ENCODE results near the gene TUBGCP5.
"Not testable (repeated sequence)": the region's sequence is repeated elsewhere in the genome, so short reads cannot be mapped to it uniquely, and the experiment has no call there.

TUBGCP5 gene

DNA sequence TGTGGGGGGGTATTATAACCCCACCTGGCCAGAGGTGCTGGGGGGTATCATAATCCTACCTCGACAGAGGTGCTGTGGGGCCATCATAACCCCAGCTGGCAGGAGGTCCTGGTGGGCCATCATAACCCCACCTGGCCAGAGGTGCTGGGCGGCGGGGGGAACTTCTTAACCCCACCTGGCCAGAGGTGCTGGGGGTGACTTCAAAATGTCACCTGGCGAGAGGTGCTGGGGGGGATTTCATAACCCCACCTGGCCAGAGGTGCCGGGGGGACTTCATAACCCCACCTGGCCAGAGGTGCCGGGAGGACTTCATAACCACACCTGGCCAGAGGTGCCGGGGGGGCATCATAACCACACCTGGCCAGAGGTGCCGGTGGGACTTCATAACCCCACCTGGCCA is 2.4 kb upstream of the TUBGCP5 start:
- not testable (repeated sequence) for DNase-seq (ENCODE audit: low read depth)

GRCh38 chr15:23039917-23040281 is 530 bp upstream of the TUBGCP5 start:
- DNase-seq (ENCODE audit: low read depth), result peak; percentile 13

DNA sequence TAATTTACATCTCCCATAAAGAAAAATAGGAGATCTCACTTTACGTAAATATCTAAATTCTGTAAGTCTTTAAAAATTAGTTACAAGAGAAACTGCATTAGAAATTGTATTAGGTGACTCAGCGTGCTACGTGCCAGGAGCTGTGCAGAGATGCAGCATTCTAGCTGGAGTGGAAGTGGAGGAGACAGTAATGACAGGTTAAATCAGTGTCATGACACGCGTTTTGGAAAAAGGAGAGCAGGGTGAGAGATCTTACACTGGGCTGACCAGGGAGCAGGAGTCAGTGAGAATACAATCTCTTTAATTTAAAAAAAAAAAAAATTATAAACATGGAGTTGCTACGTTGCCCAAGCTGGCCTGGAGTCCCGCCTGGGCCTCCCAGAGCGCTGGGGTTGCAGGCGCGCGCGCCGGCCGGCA is 635 bp downstream of the TUBGCP5 start:
- peak; percentile 73 for DNase-seq (ENCODE audit: low read depth)

DNA sequence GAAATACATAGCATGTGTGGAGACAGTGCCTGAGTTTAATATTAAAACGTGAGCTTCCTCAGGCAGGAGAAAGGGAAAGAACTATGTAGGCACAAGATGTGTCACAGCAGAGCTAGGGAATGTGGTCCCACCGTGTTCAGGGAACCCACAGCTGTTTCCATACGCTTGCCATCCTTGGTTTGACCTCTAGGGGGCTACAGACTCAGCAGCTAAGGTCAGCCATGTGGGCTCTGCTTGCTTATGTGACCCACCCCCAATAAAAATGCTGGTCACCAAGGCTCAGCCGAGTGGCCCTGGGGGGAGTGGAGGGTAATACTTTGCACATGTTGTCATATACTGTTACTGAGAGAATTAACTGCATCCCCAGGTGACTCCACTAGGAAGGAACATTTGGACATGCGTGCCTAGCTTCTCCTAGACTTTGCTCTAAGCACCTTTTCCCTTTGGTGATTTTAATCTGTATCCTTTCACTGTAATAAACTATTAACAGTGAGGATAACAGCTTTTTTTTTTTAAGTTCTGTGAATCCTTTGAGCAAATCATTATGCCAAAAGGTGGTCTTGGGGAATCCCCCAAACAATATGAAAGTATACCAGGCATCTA is 3.3 kb downstream of the TUBGCP5 start:
- DNase-seq (ENCODE audit: low read depth), result peak; percentile 54

- no peak for DNase-seq (ENCODE audit: low read depth)
These were observed 5.4 kb downstream of the TUBGCP5 start for GRCh38 chr15:23033979-23034378.

DNA sequence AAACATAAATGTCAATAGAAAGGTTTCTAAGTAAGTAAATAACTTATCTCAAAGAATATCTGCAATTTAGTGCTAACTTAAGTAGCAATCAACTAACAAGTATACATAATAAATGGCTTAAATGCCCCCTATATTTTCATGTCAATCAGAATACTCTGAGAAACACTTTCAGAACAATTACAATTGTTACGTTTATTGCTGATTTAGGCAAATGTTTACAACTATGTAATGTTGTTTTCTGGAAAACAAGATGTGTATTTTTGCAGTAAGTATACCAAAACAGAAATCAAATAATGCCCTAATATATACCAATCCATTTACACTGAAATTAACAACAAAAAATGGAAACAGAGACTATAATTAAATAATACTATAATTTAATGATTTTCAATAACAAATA is 13.2 kb downstream of the TUBGCP5 start:
- no peak for DNase-seq (ENCODE audit: low read depth)

DNA sequence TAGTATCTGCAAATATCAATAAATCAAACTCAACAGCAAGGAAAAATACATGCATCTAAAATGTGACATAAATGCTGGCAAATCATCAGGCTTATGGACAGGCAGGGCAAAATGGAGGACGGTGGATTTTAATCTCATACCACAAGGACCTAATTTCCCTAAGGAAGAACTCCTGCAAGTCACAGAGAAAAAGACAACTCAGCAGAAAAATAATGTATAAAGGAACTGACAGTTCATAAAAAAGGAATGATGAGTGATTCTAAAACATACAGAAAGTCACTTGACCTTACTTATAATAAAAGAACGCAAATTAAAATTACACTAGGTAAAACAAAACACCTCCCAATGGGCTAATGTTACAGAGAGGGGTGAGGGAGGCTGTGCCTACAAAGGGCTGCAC is 17.2 kb downstream of the TUBGCP5 start:
- no peak for DNase-seq (ENCODE audit: low read depth)

- DNase-seq (ENCODE audit: low read depth), result no peak
These were observed 24.9 kb downstream of the TUBGCP5 start for GRCh38 chr15:23014394-23015000.

GRCh38 chr15:23013681-23014080 is 25.7 kb downstream of the TUBGCP5 start:
- no peak for DNase-seq (ENCODE audit: low read depth)

DNA sequence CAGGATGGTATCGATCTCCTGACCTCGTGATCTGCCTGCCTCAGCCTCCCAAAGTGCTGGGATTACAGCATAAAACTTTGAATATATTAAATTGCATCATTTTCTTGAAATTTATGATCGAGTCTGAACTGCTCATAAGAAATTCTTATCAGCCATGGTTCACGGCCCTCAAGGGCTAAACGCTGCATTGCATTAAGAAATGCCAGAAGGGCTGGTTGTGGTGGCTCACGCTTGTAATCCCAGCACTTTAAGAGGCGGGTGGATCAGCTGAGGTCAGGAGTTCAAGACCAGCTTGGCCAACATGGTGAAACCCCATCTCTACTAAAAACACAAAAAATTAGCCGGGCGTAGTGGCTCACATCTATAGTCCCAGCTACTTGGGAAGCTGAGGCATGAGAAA is 26.8 kb downstream of the TUBGCP5 start:
- not testable (repeated sequence) for DNase-seq (ENCODE audit: low read depth)

GRCh38 chr15:23003736-23004135 is 35.6 kb downstream of the TUBGCP5 start:
- DNase-seq (ENCODE audit: low read depth), result no peak

DNA sequence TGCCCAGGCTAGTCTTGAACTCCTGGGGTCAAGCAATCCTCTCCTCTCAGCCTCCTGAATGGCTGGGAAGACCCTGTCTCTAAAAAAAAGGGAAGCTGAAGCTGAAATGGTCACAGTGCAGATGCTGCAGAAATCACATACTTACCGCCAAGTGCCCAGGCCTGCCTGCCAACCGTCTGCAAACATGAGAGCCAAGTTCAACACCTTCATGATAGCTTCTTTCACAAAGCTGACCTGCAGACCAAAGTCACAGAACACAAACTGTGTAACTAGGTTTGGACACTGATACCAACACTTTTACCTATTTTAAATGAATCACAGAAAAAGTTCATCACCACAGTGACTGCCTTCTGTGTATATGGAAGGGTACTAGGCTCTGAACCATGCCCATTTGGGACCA is 36.4 kb downstream of the TUBGCP5 start:
- no peak for DNase-seq (ENCODE audit: low read depth)

GRCh38 chr15:22995795-22996194 is 43.6 kb downstream of the TUBGCP5 start:
- peak; percentile 44 for DNase-seq (ENCODE audit: low read depth)

DNA sequence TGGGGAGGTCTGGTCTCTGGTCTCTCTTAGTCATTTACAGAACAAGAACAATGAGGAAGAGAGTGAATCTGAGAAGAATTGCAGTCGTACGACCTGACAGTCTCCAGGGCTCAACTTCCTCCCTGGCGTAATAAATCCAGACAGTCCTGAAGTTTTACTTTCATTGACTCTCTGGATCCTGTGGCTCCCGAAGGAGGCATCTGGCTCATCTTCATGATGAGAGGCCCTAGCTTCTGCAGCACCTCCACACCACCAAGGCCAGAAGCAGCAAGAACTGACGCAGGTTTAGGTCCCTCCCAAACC is 47.4 kb downstream of the TUBGCP5 start:
- no peak for DNase-seq (ENCODE audit: low read depth)

GRCh38 chr15:22989576-22990477 is 49.5 kb downstream of the TUBGCP5 start:
- no peak for DNase-seq (ENCODE audit: low read depth)

- DNase-seq (ENCODE audit: low read depth), result no peak
These were observed 50.6 kb downstream of the TUBGCP5 start for GRCh38 chr15:22988811-22989210.

GRCh38 chr15:22981931-22982330 is 57.4 kb downstream of the TUBGCP5 start:
- DNase-seq (ENCODE audit: low read depth), result not testable (repeated sequence)

DNA sequence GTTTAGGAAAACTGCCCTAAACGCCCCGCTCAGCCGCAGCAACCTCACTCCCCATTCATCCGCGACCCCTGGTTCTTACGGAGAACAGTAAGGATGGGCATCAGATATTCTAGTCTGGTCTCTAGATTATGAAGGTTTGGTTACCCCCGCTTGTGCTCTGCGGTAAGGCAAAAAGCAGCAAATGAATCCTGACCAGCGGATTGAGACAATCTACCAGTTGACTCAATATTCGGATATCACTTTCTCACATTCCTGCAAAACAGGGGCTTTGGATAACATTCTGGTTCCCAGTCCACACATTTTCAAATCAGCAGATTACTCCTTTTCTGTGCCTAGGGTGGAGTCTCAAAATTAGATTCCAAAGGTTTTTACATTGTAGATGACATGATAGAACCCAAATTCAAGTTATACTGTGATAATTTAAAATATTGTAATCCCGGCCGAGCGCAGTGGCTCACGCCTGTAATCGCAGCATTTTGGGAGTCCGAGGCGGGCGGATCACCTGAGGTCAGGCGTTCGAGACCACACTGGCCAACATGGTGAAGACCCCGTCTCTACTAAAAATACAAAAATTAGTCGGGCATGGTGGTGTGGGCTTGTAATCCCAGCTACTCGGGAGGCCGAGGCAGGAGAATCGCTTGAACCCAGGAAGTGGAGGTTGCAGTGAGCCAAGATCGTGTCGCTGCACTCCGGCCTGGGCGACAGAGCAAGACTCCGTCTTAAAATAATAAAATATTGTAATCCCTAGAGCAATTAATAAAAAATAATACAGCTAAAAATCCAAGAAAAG is 58.1 kb downstream of the TUBGCP5 start:
- no peak for DNase-seq (ENCODE audit: low read depth)

DNA sequence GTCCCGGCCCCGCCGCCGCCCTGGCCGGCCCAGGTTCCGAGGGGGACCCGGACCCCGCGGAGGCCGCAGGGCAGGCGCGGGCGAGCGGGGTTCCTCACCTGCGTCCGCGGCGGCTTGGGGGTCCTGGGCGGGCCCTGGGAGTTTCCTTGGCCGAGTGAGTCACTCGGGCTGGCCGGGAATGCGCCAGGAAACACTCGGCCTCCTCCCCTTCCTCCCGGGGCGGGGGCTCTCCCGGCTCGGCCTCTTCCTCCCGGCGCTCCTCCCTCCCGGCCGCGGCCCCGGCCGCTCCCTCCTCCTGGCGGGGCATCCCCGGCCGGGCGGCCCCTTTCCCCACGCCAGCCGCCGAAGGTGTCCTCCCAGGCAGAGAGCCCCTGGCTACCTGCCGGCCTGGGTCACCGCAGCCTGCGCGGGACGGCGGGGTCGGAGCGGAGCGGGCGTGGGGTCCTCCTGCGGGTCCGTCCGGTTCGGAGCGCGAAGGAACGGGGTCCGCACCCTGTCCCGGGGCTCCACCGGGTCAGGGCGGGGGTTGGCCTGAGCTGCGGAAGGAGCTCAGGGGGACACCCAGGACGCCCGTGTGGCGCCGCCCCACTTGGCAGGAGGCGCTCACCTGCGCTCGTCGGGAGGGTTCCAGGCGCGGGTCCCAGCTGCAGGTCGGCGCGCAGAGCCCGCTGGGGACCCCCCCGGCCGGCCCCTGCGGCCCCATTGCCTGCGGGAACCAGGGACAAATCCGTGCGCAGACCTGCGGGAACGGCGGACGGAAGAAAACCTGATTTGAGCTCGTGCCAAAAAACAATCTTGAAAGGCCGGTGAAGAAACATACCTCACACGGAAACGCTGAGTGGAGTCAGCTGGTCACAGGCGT is 58.9 kb downstream of the TUBGCP5 start, which contains the start of gene CYFIP1:
Gene CYFIP1 (minus strand): TSS at position 180 of the 862 bp plus-strand sequence. CDS start 33,083 bp downstream, outside the sequence.
- peak; percentile 86 for DNase-seq (ENCODE audit: low read depth)

GRCh38 chr15:22979238-22980188 is 59.9 kb downstream of the TUBGCP5 start:
- DNase-seq (ENCODE audit: low read depth), result peak; percentile 64
